Neural progenitor cell (in vitro differentiated cells): ENCODE results near the gene BEND3. TPM values are rescaled to one million over a fixed set of nuclear protein-coding genes. Genes with fewer than 3 reads are reported as not detected.

Source experiments
- DNase-seq: peaks from one replicate; pipeline ENCODE4 v3.0.0-alpha.2; 2016; ENCODE audit warnings: low spot score
- H2AFZ ChIP-seq: fragments of 200-600 bp; sonication (generic); replicated peaks from 2 replicates; pipeline ENCODE4 v1.6.1; 2016; ENCODE audit warnings: antibody characterized with exemption
- H3F3A ChIP-seq: fragments of 200-600 bp; sonication (generic); 2 replicates; pipeline ENCODE4 v1.6.1; 2016; ENCODE audit warnings: antibody characterized with exemption, low read depth
- H3K27ac ChIP-seq: fragments of 200-600 bp; sonication (generic); 2 replicates; pipeline ENCODE4 v1.5.1; 2016; ENCODE audit warnings: mild to moderate bottlenecking
- H3K27me3 ChIP-seq: fragments of 200-600 bp; sonication (generic); 2 replicates; pipeline ENCODE4 v1.6.1; 2016; ENCODE audit warnings: mild to moderate bottlenecking, moderate library complexity
- H3K36me3 ChIP-seq: fragments of 200-600 bp; sonication (generic); 2 replicates; pipeline ENCODE4 v1.5.1; 2016
- H3K4me1 ChIP-seq: fragments of 200-600 bp; sonication (generic); 2 replicates; pipeline ENCODE4 v1.6.1; 2016; ENCODE audit warnings: mixed run types
- H3K4me2 ChIP-seq: fragments of 200-600 bp; sonication (generic); 2 replicates; pipeline ENCODE4 v1.6.1; 2016
- H3K4me3 ChIP-seq: fragments of 200-600 bp; sonication (generic); 2 replicates; pipeline ENCODE4 v1.5.1; 2016
- H3K79me2 ChIP-seq: fragments of 200-600 bp; sonication (generic); 2 replicates; pipeline ENCODE4 v1.6.1; 2016; ENCODE audit warnings: low read depth
- H3K9ac ChIP-seq: fragments of 200-600 bp; sonication (generic); 2 replicates; pipeline ENCODE4 v1.6.1; 2016
- H3K9me3 ChIP-seq: fragments of 200-600 bp; sonication (generic); 2 replicates; pipeline ENCODE4 v1.5.1; 2016; ENCODE audit warnings: low read depth
- H4K20me1 ChIP-seq: fragments of 200-600 bp; sonication (generic); 2 replicates; pipeline ENCODE4 v1.6.1; 2016; ENCODE audit warnings: low read depth
- H3K27ac Mint-ChIP-seq: 3 replicates; pipeline ENCODE4 v1.8.0; 2021; ENCODE audit warnings: mixed read lengths
- H3K27me3 Mint-ChIP-seq: 2 replicates; pipeline ENCODE4 v1.8.0; 2022; ENCODE audit warnings: low read depth, mild to moderate bottlenecking, inconsistent platforms, moderate library complexity, mixed read lengths; ENCODE audit not compliant: insufficient read depth
- H3K36me3 Mint-ChIP-seq: 3 replicates; pipeline ENCODE4 v1.8.0; 2021; ENCODE audit warnings: mixed read lengths
- H3K4me1 Mint-ChIP-seq: 3 replicates; pipeline ENCODE4 v1.8.0; 2021; ENCODE audit warnings: mixed read lengths
- H3K4me3 Mint-ChIP-seq: 3 replicates; pipeline ENCODE4 v1.8.0; 2021; ENCODE audit warnings: mild to moderate bottlenecking, moderate library complexity, mixed read lengths
- H3K9me3 Mint-ChIP-seq: 3 replicates; pipeline ENCODE4 v1.8.0; 2020; ENCODE audit warnings: mixed read lengths
- CTCF ChIP-seq: fragments of 200-600 bp; sonication (generic); IDR thresholded peaks from 2 replicates; pipeline ENCODE4 v1.5.1; 2017; ENCODE audit warnings: antibody characterized with exemption, mild to moderate bottlenecking
- EZH2 ChIP-seq: fragments of 200-600 bp; sonication (generic); IDR thresholded peaks from 2 replicates; pipeline ENCODE4 v1.6.1; 2017; ENCODE audit warnings: antibody characterized with exemption, mild to moderate bottlenecking, moderate library complexity
- EZH2phosphoT487 ChIP-seq: fragments of 200-600 bp; sonication (generic); IDR thresholded peaks from 2 replicates; pipeline ENCODE4 v1.6.1; 2017; ENCODE audit warnings: antibody characterized with exemption
- total RNA-seq: library from RNA; depleted of rRNA; stranded (reverse); fragments of >200 nt; gene quantifications from 2 replicates; pipeline ENCODE4 v1.2.3, GENCODE V29; 2015; ENCODE audit warnings: low replicate concordance

The BEND3 gene
- total RNA-seq, 1 donor from 2014 or later: 9.2 TPM

- no peak overlapping the region for H3K4me3 Mint-ChIP-seq
- Histone ChIP-seq H3K27me3 (no peaks in the 10 kb centered on the region), H3K4me3 (no peak overlapping the region), H3K9ac (no peak overlapping the region), H3K9me3 (no peaks in the 10 kb centered on the region), H3F3A (peaks cover 12% of the 10 kb centered on the region), H3K27ac (no peak overlapping the region), H3K79me2 (no peaks in the 10 kb centered on the region), H4K20me1 (no peaks in the 10 kb centered on the region), H2AFZ (no peak overlapping the region), H3K36me3 (no peaks in the 10 kb centered on the region), H3K4me2 (no peak overlapping the region), H3K4me1 (peaks cover 7% of the 10 kb centered on the region)
- TF ChIP-seq CTCF (no peak), EZH2 (no peak), EZH2phosphoT487 (no peak)
- DNase-seq: no peak
- H3K4me1 Mint-ChIP-seq: peaks cover 20% of the 10 kb centered on the region
- no peak overlapping the region for H3K27ac Mint-ChIP-seq
- H3K27me3 Mint-ChIP-seq: peaks cover 5% of the 10 kb centered on the region
- no peaks in the 10 kb centered on the region for H3K9me3 Mint-ChIP-seq
- no peaks in the 10 kb centered on the region for H3K36me3 Mint-ChIP-seq
Observed at GRCh38 chr6:107128175-107128574, 12.9 kb upstream of the BEND3 start.

GRCh38 chr6:107125771-107126170 is 10.5 kb upstream of the BEND3 start:
- H2AFZ ChIP-seq: no peak overlapping the region
- H3K27me3 Mint-ChIP-seq: peaks cover 5% of the 10 kb centered on the region
- H3K4me1 Mint-ChIP-seq: peaks cover 22% of the 10 kb centered on the region
- H4K20me1 ChIP-seq: no peaks in the 10 kb centered on the region
- H3K4me2 ChIP-seq: no peak overlapping the region
- H3K36me3 Mint-ChIP-seq: no peaks in the 10 kb centered on the region
- H3K27ac Mint-ChIP-seq: no peak overlapping the region
- H3K27me3 ChIP-seq: no peaks in the 10 kb centered on the region
- H3K4me1 ChIP-seq: peaks cover 7% of the 10 kb centered on the region
- no peaks in the 10 kb centered on the region for H3K9me3 Mint-ChIP-seq
- no peaks in the 10 kb centered on the region for H3K9me3 ChIP-seq
- no peak overlapping the region for H3K4me3 Mint-ChIP-seq
- no peaks in the 10 kb centered on the region for H3K79me2 ChIP-seq
- H3F3A ChIP-seq: peaks cover 12% of the 10 kb centered on the region
- no peak overlapping the region for H3K4me3 ChIP-seq
- DNase-seq: no peak
- no peak overlapping the region for H3K9ac ChIP-seq
- no peak overlapping the region for H3K27ac ChIP-seq
- no peaks in the 10 kb centered on the region for H3K36me3 ChIP-seq
- TF ChIP-seq EZH2phosphoT487 (no peak), CTCF (no peak)

GRCh38 chr6:107124934-107125348 is 9.6 kb upstream of the BEND3 start:
- peak; percentile 38 for DNase-seq
- no peak overlapping the region for H2AFZ ChIP-seq
- H3K4me1 ChIP-seq: peaks cover 7% of the 10 kb centered on the region
- Mint-ChIP-seq H3K4me1 (peaks cover 22% of the 10 kb centered on the region), H3K4me3 (peak overlapping the region; percentile 54), H3K27me3 (peaks cover 5% of the 10 kb centered on the region), H3K36me3 (no peaks in the 10 kb centered on the region), H3K27ac (peak overlapping the region; percentile 60), H3K9me3 (no peaks in the 10 kb centered on the region)
- no peaks in the 10 kb centered on the region for H3K36me3 ChIP-seq
- peak overlapping the region; percentile 31 for H3K4me2 ChIP-seq
- no peak overlapping the region for H3K9ac ChIP-seq
- no peaks in the 10 kb centered on the region for H3K27me3 ChIP-seq
- H3F3A ChIP-seq: peaks cover 12% of the 10 kb centered on the region
- H4K20me1 ChIP-seq: no peaks in the 10 kb centered on the region
- no peak overlapping the region for H3K4me3 ChIP-seq
- TF ChIP-seq CTCF: no peak
- H3K79me2 ChIP-seq: no peaks in the 10 kb centered on the region
- H3K9me3 ChIP-seq: no peaks in the 10 kb centered on the region
- no peak overlapping the region for H3K27ac ChIP-seq

- no peak overlapping the region for H3K9ac ChIP-seq
- Mint-ChIP-seq H3K27me3 (peaks cover 3% of the 10 kb centered on the region), H3K36me3 (no peaks in the 10 kb centered on the region), H3K9me3 (no peaks in the 10 kb centered on the region), H3K27ac (no peak overlapping the region), H3K4me1 (peaks cover 27% of the 10 kb centered on the region), H3K4me3 (no peak overlapping the region)
- no peak overlapping the region for H3K4me3 ChIP-seq
- H3K4me2 ChIP-seq: no peak overlapping the region
- no peaks in the 10 kb centered on the region for H3K36me3 ChIP-seq
- H4K20me1 ChIP-seq: no peaks in the 10 kb centered on the region
- H3K27ac ChIP-seq: no peak overlapping the region
- no peak overlapping the region for H2AFZ ChIP-seq
- TF ChIP-seq CTCF (no peak), EZH2 (no peak), EZH2phosphoT487 (no peak)
- peaks cover 12% of the 10 kb centered on the region for H3F3A ChIP-seq
- H3K79me2 ChIP-seq: no peaks in the 10 kb centered on the region
- H3K4me1 ChIP-seq: peaks cover 7% of the 10 kb centered on the region
- H3K27me3 ChIP-seq: no peaks in the 10 kb centered on the region
- H3K9me3 ChIP-seq: no peaks in the 10 kb centered on the region
- DNase-seq: no peak
Observed at GRCh38 chr6:107123501-107123900, 8.2 kb upstream of the BEND3 start.
